ENCODE data around the gene SASS6. TPM values are rescaled to one million over a fixed set of nuclear protein-coding genes. Genes with fewer than 3 reads are reported as not detected.

Gene SASS6
- polyA plus RNA-seq, 1 donor from 2014 or later, result 6.4 TPM

DNA sequence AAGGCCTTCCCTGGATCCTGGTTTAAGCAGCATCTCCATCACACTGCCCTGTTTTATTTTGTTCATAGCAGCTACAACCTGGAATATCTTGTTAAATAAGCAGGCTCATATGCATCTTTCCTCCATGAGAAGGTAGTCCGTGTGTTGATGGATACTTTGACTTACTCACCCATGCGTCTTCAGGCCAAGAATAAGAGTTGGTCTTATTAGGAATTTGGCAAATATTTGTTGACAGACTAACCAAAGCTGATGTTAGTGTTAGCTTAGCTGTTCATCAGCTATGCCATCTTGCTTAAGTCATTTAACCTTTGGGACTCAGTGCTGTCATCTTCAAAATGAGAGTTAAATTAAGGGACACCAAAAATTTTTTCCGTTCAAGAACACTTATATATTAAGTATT, 59.2 kb downstream of the SASS6 start:
- Histone ChIP-seq H3K79me2 (replicated peaks; ENCODE audit: insufficient read depth, low read length) (no peaks in the 10 kb centered on the region), H3K9me2 (ENCODE audit: insufficient read depth, low read length) (no peaks in the 10 kb centered on the region), H3K9me3 (ENCODE audit: low read length) (no peaks in the 10 kb centered on the region), H3K27ac (ENCODE audit: low read length) (no peak overlapping the region), H3K36me3 (ENCODE audit: insufficient read depth, low read length) (peaks cover 8% of the 10 kb centered on the region), H3K27me3 (ENCODE audit: insufficient read depth, low read depth, low read length) (no peaks in the 10 kb centered on the region), H3F3A (ENCODE audit: insufficient read depth, low read length, poor library complexity, severe bottlenecking) (no peaks in the 10 kb centered on the region), H3K9ac (ENCODE audit: low read length) (no peak overlapping the region), H2AFZ (ENCODE audit: low read depth, low read length) (no peak overlapping the region), H3K4me3 (ENCODE audit: low read length) (no peak overlapping the region), H3K4me2 (ENCODE audit: low read length) (no peak overlapping the region), H4K20me1 (ENCODE audit: insufficient read depth) (no peaks in the 10 kb centered on the region)
- no peak for TF ChIP-seq EZH2 (IDR thresholded peaks at IDR 0.05; ENCODE audit: borderline replicate concordance, insufficient read depth, low read length, poor library complexity, severe bottlenecking)
- no peak for TF ChIP-seq SMC3 (conservative IDR thresholded peaks at IDR 0.05; ENCODE audit: poor library complexity)
- TF ChIP-seq TAF1 (IDR thresholded peaks at IDR 0.05; ENCODE audit: low read depth), result no peak
- TF ChIP-seq, protein P1, sequence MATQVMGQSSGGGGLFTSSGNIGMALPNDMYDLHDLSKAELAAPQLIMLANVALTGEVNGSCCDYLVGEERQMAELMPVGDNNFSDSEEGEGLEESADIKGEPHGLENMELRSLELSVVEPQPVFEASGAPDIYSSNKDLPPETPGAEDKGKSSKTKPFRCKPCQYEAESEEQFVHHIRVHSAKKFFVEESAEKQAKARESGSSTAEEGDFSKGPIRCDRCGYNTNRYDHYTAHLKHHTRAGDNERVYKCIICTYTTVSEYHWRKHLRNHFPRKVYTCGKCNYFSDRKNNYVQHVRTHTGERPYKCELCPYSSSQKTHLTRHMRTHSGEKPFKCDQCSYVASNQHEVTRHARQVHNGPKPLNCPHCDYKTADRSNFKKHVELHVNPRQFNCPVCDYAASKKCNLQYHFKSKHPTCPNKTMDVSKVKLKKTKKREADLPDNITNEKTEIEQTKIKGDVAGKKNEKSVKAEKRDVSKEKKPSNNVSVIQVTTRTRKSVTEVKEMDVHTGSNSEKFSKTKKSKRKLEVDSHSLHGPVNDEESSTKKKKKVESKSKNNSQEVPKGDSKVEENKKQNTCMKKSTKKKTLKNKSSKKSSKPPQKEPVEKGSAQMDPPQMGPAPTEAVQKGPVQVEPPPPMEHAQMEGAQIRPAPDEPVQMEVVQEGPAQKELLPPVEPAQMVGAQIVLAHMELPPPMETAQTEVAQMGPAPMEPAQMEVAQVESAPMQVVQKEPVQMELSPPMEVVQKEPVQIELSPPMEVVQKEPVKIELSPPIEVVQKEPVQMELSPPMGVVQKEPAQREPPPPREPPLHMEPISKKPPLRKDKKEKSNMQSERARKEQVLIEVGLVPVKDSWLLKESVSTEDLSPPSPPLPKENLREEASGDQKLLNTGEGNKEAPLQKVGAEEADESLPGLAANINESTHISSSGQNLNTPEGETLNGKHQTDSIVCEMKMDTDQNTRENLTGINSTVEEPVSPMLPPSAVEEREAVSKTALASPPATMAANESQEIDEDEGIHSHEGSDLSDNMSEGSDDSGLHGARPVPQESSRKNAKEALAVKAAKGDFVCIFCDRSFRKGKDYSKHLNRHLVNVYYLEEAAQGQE (IDR thresholded peaks at IDR 0.05; ENCODE audit: borderline replicate concordance), result no peak
- no peak for TF ChIP-seq EP300 (conservative IDR thresholded peaks at IDR 0.05; ENCODE audit: poor library complexity, severe bottlenecking)
- TF ChIP-seq MXI1 (conservative IDR thresholded peaks at IDR 0.05; ENCODE audit: poor library complexity, severe bottlenecking), result no peak
- TF ChIP-seq POLR2AphosphoS5 (IDR thresholded peaks at IDR 0.05), result no peak
- TF ChIP-seq RAD21 (conservative IDR thresholded peaks at IDR 0.05), result no peak
- TF ChIP-seq, protein P2, sequence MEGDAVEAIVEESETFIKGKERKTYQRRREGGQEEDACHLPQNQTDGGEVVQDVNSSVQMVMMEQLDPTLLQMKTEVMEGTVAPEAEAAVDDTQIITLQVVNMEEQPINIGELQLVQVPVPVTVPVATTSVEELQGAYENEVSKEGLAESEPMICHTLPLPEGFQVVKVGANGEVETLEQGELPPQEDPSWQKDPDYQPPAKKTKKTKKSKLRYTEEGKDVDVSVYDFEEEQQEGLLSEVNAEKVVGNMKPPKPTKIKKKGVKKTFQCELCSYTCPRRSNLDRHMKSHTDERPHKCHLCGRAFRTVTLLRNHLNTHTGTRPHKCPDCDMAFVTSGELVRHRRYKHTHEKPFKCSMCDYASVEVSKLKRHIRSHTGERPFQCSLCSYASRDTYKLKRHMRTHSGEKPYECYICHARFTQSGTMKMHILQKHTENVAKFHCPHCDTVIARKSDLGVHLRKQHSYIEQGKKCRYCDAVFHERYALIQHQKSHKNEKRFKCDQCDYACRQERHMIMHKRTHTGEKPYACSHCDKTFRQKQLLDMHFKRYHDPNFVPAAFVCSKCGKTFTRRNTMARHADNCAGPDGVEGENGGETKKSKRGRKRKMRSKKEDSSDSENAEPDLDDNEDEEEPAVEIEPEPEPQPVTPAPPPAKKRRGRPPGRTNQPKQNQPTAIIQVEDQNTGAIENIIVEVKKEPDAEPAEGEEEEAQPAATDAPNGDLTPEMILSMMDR (IDR thresholded peaks at IDR 0.05; ENCODE audit: poor library complexity, severe bottlenecking), result no peak

DNA sequence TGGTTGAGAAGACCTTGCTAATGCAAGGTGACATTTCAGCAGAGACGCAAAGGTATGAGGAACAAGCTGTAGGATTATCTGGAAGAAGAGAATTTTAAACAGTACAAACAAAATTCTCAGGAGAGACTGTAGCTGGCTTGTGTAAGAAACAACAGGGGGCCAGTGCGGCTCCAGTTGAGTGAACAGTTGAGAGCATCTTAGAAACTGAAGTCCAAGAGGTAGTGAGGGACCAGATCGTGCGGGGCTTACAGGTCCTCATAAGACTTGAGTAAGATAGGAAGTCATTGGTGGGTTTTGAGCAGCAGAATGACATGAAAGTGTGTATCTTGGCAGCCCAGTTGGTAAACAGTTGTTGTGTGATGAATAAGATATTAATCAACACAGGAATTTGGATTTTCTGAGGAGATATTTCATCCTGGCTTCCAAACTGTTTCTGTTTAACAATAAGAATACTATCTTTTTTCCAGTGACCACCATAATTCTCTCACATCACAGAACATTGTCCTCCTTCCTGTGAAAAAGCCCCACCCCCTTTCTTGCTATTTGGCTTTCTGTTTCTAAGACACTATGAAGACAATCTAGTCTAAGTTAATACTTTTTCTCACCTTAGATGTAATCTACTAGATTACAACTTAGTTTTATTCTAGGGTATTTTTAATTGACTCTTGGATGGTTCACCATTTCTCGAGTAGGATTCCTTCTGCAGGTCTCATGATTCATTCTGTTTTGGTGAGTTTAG, 62.4 kb downstream of the SASS6 start:
- Histone ChIP-seq H2AFZ (ENCODE audit: low read depth, low read length) (no peak overlapping the region), H4K20me1 (ENCODE audit: insufficient read depth) (no peaks in the 10 kb centered on the region), H3K4me3 (ENCODE audit: low read length) (no peak overlapping the region), H3K4me2 (ENCODE audit: low read length) (no peak overlapping the region), H3F3A (ENCODE audit: insufficient read depth, low read length, poor library complexity, severe bottlenecking) (no peaks in the 10 kb centered on the region), H3K27me3 (ENCODE audit: insufficient read depth, low read depth, low read length) (no peaks in the 10 kb centered on the region), H3K9me3 (ENCODE audit: low read length) (no peaks in the 10 kb centered on the region), H3K36me3 (ENCODE audit: insufficient read depth, low read length) (peaks cover 8% of the 10 kb centered on the region), H3K79me2 (replicated peaks; ENCODE audit: insufficient read depth, low read length) (no peaks in the 10 kb centered on the region), H3K9ac (ENCODE audit: low read length) (no peak overlapping the region), H3K9me2 (ENCODE audit: insufficient read depth, low read length) (no peaks in the 10 kb centered on the region), H3K27ac (ENCODE audit: low read length) (no peak overlapping the region)
- TF ChIP-seq POLR2AphosphoS5 (IDR thresholded peaks at IDR 0.05), result no peak
- no peak for TF ChIP-seq SMC3 (conservative IDR thresholded peaks at IDR 0.05; ENCODE audit: poor library complexity)
- TF ChIP-seq EP300 (conservative IDR thresholded peaks at IDR 0.05; ENCODE audit: poor library complexity, severe bottlenecking), result no peak
- TF ChIP-seq TAF1 (IDR thresholded peaks at IDR 0.05; ENCODE audit: low read depth), result no peak
- TF ChIP-seq, protein P1 (IDR thresholded peaks at IDR 0.05; ENCODE audit: borderline replicate concordance), result no peak
- TF ChIP-seq, protein P2 (IDR thresholded peaks at IDR 0.05; ENCODE audit: poor library complexity, severe bottlenecking), result no peak
- no peak for TF ChIP-seq EZH2 (IDR thresholded peaks at IDR 0.05; ENCODE audit: borderline replicate concordance, insufficient read depth, low read length, poor library complexity, severe bottlenecking)
- TF ChIP-seq MXI1 (conservative IDR thresholded peaks at IDR 0.05; ENCODE audit: poor library complexity, severe bottlenecking), result no peak
- no peak for TF ChIP-seq RAD21 (conservative IDR thresholded peaks at IDR 0.05)

Measured in neural cell (in vitro differentiated cells).